ENCODE measurements around the gene SOX13.
A peak's percentile ranks its signal among the peaks of the same experiment; 100 is the strongest.

SOX13 gene

GRCh38 chr1:204143276-204144041 lies 70.5 kb downstream of the SOX13 start:
- Histone ChIP-seq H3K27ac (ENCODE audit: low read length) (no peak overlapping the region), H3K27me3 (ENCODE audit: control insufficient read depth, insufficient read depth, low read length) (no peaks in the 10 kb centered on the region), H3K36me3 (ENCODE audit: control insufficient read depth, insufficient read depth, low read length) (no peaks in the 10 kb centered on the region; the same call in 1 of the 2 replicates), H3K4me1 (ENCODE audit: control insufficient read depth, insufficient read depth, low read length) (peaks cover 19% of the 10 kb centered on the region), H3K4me3 (ENCODE audit: low read length) (no peak overlapping the region), H3K9me3 (ENCODE audit: control insufficient read depth, insufficient read depth, low read length) (no peaks in the 10 kb centered on the region)
- DNase-seq (ENCODE audit: low read depth, low spot score) = no peak
- no CpG with 5 or more reads among the region's 14 CpGs for WGBS (ENCODE audit: insufficient coverage, insufficient read length)

GRCh38 chr1:204145033-204145504 lies 72.2 kb downstream of the SOX13 start:
- no CpG with 5 or more reads among the region's 4 CpGs for WGBS (ENCODE audit: insufficient coverage, insufficient read length)

GRCh38 chr1:204146309-204146708 lies 73.4 kb downstream of the SOX13 start:
- Histone ChIP-seq H3K27ac (ENCODE audit: low read length) (no peak overlapping the region), H3K4me1 (ENCODE audit: control insufficient read depth, insufficient read depth, low read length) (peaks cover 26% of the 10 kb centered on the region), H3K36me3 (ENCODE audit: control insufficient read depth, insufficient read depth, low read length) (no peaks in the 10 kb centered on the region), H3K27me3 (ENCODE audit: control insufficient read depth, insufficient read depth, low read length) (no peaks in the 10 kb centered on the region), H3K9me3 (ENCODE audit: control insufficient read depth, insufficient read depth, low read length) (no peaks in the 10 kb centered on the region), H3K4me3 (ENCODE audit: low read length) (no peak overlapping the region)
- no peak for DNase-seq (ENCODE audit: low read depth, low spot score)
- no CpG with 5 or more reads among the region's 6 CpGs for WGBS (ENCODE audit: insufficient coverage, insufficient read length)

More at GRCh38 chr1:204145033-204145504, 72.2 kb downstream of the SOX13 start:
- no peaks in the 10 kb centered on the region for H3K36me3 ChIP-seq (ENCODE audit: control insufficient read depth, insufficient read depth, low read length)
- H3K27me3 ChIP-seq (ENCODE audit: control insufficient read depth, insufficient read depth, low read length) = no peaks in the 10 kb centered on the region
- no peaks in the 10 kb centered on the region for H3K9me3 ChIP-seq (ENCODE audit: control insufficient read depth, insufficient read depth, low read length)
- H3K4me1 ChIP-seq (ENCODE audit: control insufficient read depth, insufficient read depth, low read length) = peaks cover 22% of the 10 kb centered on the region
- H3K4me3 ChIP-seq (ENCODE audit: low read length) = no peak overlapping the region
- no peak for DNase-seq (ENCODE audit: low read depth, low spot score)
- no peak overlapping the region for H3K27ac ChIP-seq (ENCODE audit: low read length)

GRCh38 chr1:204146965-204147364 lies 74.0 kb downstream of the SOX13 start:
- WGBS (ENCODE audit: insufficient coverage, insufficient read length) = no CpG with 5 or more reads among the region's 7 CpGs
- Histone ChIP-seq H3K27me3 (ENCODE audit: control insufficient read depth, insufficient read depth, low read length) (no peaks in the 10 kb centered on the region), H3K36me3 (ENCODE audit: control insufficient read depth, insufficient read depth, low read length) (no peaks in the 10 kb centered on the region), H3K27ac (ENCODE audit: low read length) (no peak overlapping the region), H3K4me3 (ENCODE audit: low read length) (no peak overlapping the region), H3K9me3 (ENCODE audit: control insufficient read depth, insufficient read depth, low read length) (no peaks in the 10 kb centered on the region), H3K4me1 (ENCODE audit: control insufficient read depth, insufficient read depth, low read length) (peaks cover 26% of the 10 kb centered on the region)
- DNase-seq (ENCODE audit: low read depth, low spot score) = no peak

- no peaks in the 10 kb centered on the region for H3K9me3 ChIP-seq (ENCODE audit: control insufficient read depth, insufficient read depth, low read length)
- H3K4me3 ChIP-seq (ENCODE audit: low read length) = no peak overlapping the region
- H3K4me1 ChIP-seq (ENCODE audit: control insufficient read depth, insufficient read depth, low read length) = peaks cover 29% of the 10 kb centered on the region
- H3K36me3 ChIP-seq (ENCODE audit: control insufficient read depth, insufficient read depth, low read length) = no peaks in the 10 kb centered on the region
- no peak overlapping the region for H3K27ac ChIP-seq (ENCODE audit: low read length)
- no CpG with 5 or more reads among the region's 13 CpGs for WGBS (ENCODE audit: insufficient coverage, insufficient read length)
- no peak for DNase-seq (ENCODE audit: low read depth, low spot score)
- H3K27me3 ChIP-seq (ENCODE audit: control insufficient read depth, insufficient read depth, low read length) = no peaks in the 10 kb centered on the region
These were observed 74.8 kb downstream of the SOX13 start for GRCh38 chr1:204147406-204148383.

GRCh38 chr1:204149107-204149506 lies 76.2 kb downstream of the SOX13 start:
- no peak for DNase-seq (ENCODE audit: low read depth, low spot score)
- no peaks in the 10 kb centered on the region for H3K9me3 ChIP-seq (ENCODE audit: control insufficient read depth, insufficient read depth, low read length)
- H3K27ac ChIP-seq (ENCODE audit: low read length) = no peak overlapping the region
- no peaks in the 10 kb centered on the region for H3K27me3 ChIP-seq (ENCODE audit: control insufficient read depth, insufficient read depth, low read length)
- no CpG with 5 or more reads among the region's 2 CpGs for WGBS (ENCODE audit: insufficient coverage, insufficient read length)
- H3K4me3 ChIP-seq (ENCODE audit: low read length) = no peak overlapping the region
- no peaks in the 10 kb centered on the region for H3K36me3 ChIP-seq (ENCODE audit: control insufficient read depth, insufficient read depth, low read length)
- H3K4me1 ChIP-seq (ENCODE audit: control insufficient read depth, insufficient read depth, low read length) = peaks cover 30% of the 10 kb centered on the region

- H3K27ac ChIP-seq (ENCODE audit: low read length) = no peak overlapping the region
- WGBS (ENCODE audit: insufficient coverage, insufficient read length) = no CpG with 5 or more reads among the region's 16 CpGs
- no peaks in the 10 kb centered on the region for H3K27me3 ChIP-seq (ENCODE audit: control insufficient read depth, insufficient read depth, low read length)
- no peak for DNase-seq (ENCODE audit: low read depth, low spot score)
- H3K36me3 ChIP-seq (ENCODE audit: control insufficient read depth, insufficient read depth, low read length) = no peaks in the 10 kb centered on the region
- H3K9me3 ChIP-seq (ENCODE audit: control insufficient read depth, insufficient read depth, low read length) = no peaks in the 10 kb centered on the region
- peaks cover 30% of the 10 kb centered on the region for H3K4me1 ChIP-seq (ENCODE audit: control insufficient read depth, insufficient read depth, low read length)
- H3K4me3 ChIP-seq (ENCODE audit: low read length) = no peak overlapping the region
These were observed 77.0 kb downstream of the SOX13 start for GRCh38 chr1:204149635-204150565.

- no CpG with 5 or more reads among the region's 33 CpGs for WGBS (ENCODE audit: insufficient coverage, insufficient read length)
- Histone ChIP-seq H3K9me3 (ENCODE audit: control insufficient read depth, insufficient read depth, low read length) (no peaks in the 10 kb centered on the region), H3K36me3 (ENCODE audit: control insufficient read depth, insufficient read depth, low read length) (no peaks in the 10 kb centered on the region), H3K27ac (ENCODE audit: low read length) (no peak overlapping the region), H3K4me3 (ENCODE audit: low read length) (peak overlapping the region; percentile 74; the same call in 1 of the 2 replicates), H3K27me3 (ENCODE audit: control insufficient read depth, insufficient read depth, low read length) (no peaks in the 10 kb centered on the region), H3K4me1 (ENCODE audit: control insufficient read depth, insufficient read depth, low read length) (peaks cover 30% of the 10 kb centered on the region)
- no peak for DNase-seq (ENCODE audit: low read depth, low spot score)
These were observed 78.0 kb downstream of the SOX13 start for GRCh38 chr1:204150702-204151551.

GRCh38 chr1:204151552-204152309 lies 78.8 kb downstream of the SOX13 start, which contains the start of gene ETNK2:
Gene ETNK2, minus strand, starts transcription at chr1:204152044. Its CDS starts 192 bp downstream, at chr1:204151852.
- peaks cover 26% of the 10 kb centered on the region for H3K4me1 ChIP-seq (ENCODE audit: control insufficient read depth, insufficient read depth, low read length)
- H3K4me3 ChIP-seq (ENCODE audit: low read length) = peak within 1 kb of the TSS; percentile 74
- H3K27ac ChIP-seq (ENCODE audit: low read length) = no peak within 1 kb of the TSS
- no peaks in the 10 kb centered on the region for H3K9me3 ChIP-seq (ENCODE audit: control insufficient read depth, insufficient read depth, low read length)
- H3K36me3 ChIP-seq (ENCODE audit: control insufficient read depth, insufficient read depth, low read length) = no peaks in the 10 kb centered on the region
- no peak for DNase-seq (ENCODE audit: low read depth, low spot score)
- WGBS (ENCODE audit: insufficient coverage, insufficient read length) = no CpG with 5 or more reads among the region's 94 CpGs
- H3K27me3 ChIP-seq (ENCODE audit: control insufficient read depth, insufficient read depth, low read length) = no peaks in the 10 kb centered on the region

Data from iPS DF 6.9 (cell line).